NOMO-1 treated with dmso at 0.1 percent for 144 hours (cell line): ENCODE measurements around the gene MGMT.

Experiments used
- DNase-seq: peaks from one replicate; lab custom pipeline; 2025; ENCODE audit not compliant: unreplicated experiment; lab: John Stamatoyannopoulos, UW

MGMT gene

DNA sequence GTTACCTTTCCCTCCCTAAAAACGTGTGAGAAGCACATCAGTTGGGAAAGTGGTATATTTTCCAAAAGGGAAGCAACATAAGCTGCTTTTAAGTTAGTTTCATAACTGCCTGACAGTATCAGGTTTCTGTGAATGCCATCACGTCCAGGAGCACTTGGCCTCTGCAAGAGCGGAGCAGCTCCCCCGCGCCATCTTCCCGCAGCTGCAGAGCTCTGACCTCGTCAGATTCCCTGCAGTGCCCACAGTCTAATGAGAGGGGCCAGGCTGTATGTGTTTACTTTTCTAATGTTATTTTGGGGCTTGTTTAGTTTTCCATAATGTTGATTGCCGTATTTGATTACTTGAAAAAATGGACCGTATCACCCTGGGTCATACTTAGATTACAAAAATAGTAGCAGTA lies 74.2 kb downstream of the MGMT start:
- DNase-seq, result no peak

DNA sequence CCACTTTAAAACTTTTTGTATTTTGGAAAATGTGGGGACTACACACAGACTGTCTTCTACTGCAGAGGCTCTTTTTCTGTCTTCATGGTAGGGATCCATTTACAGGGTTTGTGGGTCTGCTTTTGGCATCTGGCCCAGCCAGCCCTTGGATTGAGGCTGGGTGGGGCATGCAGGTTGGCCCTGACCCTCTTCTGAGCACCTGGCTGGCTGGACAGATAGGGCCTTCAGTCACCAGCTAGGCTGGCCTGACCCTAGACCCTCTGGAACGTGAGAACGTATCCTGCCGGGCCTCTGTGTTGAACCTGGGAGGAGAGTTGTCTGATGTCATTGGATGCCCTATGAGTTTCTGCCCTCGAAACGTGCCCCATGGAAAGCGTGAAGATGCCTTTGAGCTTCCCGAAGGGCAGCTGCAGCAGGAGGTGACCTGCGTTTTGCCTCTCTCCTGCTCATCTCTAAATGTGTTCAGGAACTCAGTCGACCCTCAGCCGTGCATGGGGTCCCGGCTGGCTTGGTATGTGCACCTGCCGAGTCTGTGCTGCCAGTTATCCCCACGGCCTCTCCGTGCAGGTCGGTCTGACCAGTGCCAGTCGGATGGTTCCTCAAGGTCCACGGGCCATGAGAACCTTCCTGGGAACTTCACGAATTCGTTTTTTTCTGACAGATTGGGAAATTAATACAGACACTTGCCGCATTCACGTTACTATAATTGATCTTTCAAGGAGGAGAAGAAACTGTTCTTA lies 74.9 kb downstream of the MGMT start:
- no peak for DNase-seq

DNA sequence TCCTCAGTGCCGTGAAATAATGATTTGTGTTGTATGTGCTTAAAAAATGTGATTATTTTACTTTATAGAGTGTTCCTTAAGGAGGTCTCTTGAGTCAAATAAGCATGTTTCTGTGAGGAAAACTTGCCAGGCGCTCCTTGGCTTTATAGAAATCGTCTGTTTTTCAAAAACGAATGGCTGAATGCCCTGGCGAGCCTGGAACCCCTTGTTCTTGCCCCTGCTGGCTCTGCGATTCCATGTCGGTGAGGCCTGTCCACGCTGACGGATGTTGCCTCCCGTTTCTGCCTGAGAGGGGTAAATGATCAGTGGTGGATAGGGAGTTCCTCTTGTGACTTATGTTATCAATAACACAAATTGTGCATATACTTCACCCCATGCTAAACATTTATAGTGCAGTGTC lies 75.5 kb downstream of the MGMT start:
- DNase-seq, result no peak

DNA sequence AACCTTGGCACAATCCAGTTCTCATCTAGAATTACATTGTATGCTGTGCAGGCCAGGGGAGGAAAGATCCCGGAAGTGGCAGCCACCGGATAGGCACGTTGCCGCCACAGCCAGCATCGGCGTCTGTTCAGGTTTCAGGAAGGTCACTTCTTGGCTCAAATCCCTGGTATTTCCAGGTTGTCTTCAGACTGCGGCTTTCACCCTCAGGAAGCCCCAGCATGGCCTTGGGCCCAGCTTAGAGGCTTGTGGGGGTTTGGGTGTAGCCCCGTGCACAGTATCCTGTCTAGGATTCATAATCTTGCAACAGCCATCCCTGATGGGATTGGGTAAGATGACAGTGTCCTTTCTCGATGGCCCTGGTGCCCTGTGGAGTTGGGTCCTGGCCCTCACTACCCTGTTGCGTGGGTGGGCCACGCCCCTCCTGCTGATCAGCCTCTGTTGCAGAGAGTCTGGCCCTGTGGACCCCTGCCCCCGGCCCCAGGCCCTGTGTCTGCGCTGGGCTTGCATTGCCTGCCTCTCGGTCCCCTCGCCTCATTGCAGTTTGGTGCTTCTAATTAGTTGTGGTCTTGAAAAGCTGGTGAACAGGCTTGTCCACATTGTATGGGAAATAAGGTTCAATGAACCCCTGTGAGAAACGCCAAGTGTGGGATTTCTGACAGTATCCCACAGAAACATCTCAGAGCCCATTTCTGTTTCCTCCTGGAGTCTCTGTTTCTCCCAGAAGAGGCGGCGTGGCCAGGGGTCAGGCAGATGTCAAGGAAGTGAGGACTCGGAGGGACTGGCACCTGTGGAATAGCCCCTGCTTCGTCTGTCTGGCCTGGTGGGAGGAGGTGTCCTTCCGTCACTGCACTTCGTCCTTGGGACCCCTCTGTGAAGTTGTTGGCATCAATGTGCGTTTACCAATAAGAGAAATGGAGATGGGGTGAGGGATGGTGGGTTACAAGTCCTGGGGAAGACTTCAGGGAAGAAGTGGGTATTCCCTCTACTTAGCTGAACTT lies 77.5 kb downstream of the MGMT start:
- no peak for DNase-seq

DNA sequence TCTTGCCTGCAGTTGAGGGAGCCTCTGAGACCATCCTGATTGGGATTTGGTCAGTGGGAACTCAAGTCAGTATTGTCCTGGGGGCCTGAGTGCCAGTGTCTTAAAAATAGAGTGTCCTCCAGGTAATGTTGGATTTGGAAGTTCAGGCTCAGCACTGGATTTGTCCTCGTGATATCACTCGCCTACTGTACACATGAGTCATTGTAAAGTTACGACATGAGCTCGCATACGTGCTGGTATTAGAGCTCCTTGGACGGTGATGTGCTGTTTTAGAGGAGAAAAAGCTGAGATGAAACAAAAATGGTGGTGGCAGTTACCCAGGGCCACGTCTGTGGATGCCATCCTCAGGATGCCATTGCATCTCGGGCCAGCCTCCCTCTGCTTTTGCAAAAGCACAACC lies 78.2 kb downstream of the MGMT start:
- DNase-seq, result no peak

DNA sequence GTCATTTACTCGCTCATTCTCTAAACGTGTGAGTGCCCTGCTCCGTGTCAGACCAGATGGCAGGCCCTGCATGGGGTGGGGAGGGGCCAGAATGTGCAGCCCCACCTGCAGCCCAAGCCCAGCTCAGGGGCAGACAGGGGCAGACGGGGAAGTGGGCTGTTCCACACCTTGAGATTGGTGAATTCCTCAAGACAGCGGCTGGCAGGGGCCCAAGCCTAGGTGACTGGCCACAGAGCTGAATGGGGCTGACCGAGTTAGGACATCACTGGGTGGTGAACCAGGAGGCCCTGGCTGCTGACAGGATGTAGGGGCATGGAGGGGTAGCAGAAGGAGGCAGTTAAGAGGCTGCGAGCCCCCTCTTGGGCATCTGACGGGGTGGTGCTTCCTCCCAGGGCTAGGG lies 79.1 kb downstream of the MGMT start:
- DNase-seq, result no peak

DNA sequence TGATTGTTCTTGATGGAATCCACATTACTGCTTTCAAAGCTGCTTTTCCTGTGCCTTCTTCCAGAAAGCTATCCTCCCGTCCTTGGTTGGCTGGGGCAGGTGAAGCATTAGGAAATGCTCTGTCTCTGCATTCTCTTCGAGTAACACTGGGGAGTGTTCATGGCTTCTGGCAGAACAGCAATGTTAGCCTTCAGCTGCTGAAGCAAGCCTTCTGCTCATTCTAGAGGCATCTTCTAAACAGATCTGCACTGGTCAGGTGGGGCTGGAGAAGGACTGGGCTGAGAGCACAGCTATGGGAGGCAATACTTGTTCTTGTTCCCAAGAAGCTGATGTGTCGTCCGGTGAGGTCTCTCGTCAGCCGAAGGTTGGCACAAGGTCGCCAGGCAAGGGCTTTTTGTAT lies 80.6 kb downstream of the MGMT start:
- DNase-seq, result no peak

DNA sequence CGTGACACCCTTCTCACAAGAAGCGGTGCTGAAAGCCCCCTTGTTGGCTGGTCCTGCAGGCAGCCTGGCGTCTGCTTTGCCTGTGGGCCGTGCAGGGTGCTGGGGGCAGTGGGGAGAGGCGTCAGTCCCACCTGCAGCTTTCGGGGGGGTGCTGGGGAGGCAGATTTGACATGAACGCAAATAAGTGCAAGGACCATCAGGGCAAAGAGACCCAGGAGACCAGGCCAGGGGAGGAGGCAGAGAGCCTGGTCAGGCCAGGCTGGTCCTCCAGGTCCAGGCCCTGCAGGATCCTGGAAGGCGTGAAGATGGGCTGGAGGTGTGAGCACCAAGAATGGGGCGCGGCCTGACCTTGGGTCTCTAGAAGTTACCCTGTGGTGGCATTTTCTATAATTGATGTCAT lies 81.6 kb downstream of the MGMT start:
- DNase-seq, result no peak

DNA sequence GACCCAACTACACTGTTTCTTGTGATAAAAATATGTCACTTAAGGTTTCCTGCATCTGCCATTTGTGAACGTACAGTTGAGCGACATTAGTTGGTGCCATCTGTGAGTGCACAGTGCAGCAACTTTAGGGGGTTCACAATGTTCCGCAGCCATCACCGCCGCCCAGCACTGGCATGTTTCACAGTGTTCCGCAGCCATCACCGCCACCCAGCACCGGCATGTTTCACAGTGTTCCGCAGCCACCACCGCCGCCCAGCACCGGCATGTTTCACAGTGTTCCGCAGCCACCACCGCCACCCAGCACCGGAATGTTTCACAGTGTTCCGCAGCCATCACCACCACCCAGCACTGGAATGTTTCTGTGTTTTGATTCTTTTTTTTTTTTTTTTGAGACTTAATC lies 83.0 kb downstream of the MGMT start:
- DNase-seq, result no peak

DNA sequence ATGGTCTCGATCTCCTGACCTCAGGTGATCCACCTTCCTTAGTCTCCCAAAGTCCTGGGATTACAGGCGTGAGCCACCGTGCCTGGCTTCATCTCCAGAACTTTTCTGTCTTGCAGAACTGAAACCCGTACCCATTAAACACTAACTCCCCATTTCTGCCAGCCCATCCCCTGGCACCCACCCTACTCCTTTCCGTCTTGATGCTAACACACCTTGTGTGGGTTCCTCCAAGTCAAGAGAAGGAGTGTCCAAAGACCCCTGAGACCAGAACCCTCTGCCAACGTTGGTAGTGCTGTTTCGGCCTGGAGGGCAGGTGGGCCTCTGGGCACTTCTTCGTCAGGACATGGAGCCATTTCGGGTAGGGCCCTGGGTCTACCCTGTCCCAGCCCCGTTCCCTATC lies 83.6 kb downstream of the MGMT start:
- no peak for DNase-seq

DNA sequence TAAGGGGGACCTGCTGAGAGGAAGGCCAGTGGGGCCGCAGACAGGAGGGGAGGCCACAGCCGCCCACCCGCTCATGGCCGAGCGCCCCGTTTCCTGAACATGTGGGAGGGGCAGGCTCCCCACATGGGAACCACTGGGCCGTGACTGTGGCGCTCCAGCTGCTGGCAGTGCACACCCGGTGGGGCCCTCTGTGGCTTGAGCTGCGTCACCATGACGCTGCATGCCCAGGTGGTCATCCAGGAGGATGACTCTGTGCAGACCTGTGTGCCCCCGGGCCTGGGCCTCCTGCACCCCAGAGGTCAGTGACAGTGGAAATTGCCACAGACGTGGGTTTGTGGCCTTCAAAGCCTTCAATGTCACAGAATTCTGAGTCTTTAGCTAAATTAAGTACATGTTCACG lies 85.1 kb downstream of the MGMT start:
- DNase-seq, result no peak

DNA sequence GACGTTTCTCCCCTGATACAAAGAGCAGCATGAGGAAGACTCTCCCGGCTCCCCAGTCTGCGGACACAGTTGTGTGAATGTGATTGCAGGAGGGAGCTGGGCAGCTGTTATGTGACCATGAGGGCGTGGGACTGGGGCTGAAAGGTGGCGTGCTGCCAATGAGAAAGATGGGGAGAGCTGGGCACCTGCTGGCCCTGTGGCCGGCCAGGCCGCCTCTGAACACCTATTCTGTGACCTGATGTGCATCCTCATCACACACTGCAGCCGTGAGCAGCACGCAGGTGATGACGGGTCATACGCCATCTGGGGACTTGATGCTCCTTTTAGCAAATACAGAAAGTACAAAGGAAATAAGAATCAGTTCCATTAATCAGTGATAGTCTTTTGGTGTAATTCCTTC lies 86.9 kb downstream of the MGMT start:
- DNase-seq, result no peak

DNA sequence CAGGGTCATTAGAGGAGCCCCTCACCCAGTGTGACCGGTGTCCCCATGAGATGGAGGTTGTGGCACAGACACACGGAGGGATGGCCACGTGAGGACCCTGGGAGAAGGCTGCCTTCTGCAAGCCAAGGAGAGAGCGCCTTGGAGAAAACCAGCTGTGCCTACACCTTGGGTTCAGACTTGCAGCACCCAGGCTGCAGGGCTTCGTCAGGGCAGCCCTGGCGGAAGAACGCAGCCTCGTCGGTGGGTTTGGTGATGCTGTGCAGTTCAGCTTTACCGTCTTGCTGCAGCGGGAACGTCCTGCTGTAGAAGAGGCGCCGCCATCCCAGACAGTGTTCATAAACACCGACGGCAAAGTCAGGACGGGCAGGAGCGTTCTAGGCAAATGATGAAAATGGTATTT lies 89.3 kb downstream of the MGMT start:
- DNase-seq, result no peak

DNA sequence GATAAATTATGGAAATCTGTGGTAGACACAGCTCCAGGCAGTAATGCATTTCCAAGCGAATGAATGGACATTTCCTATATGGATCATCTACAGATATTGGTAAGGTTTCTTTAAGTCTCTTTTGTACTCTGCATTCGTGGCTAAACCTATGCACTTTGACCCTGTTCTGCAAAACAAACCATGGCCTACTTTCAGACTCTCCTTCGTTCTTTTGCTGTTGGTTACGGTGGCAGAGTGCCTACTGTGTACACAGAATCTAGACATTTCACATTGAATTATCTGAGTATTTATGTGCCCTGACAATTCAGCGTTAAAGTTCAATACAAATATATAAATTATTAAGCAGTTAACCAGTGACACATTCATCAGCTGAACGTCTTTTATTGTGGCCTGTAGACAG lies 93.3 kb downstream of the MGMT start:
- DNase-seq, result no peak

DNA sequence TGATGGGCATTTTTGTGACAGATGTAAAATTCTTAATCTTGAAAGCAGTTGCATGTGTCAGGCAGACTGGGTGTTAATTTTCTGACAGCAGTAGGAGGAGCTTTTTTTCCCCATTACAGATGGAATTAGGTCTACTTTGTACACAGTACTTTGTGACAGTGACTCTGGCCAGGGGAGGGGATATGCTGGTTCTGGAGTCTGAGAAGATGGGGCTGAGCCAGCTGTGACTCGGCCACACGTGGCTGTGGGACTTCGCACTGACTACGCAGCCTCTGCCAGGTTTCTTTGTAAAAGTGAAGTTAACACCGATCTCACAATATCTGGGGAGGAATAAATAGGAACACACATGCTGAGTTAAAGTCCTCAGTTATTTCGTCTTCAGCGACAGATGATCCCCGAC lies 95.4 kb downstream of the MGMT start:
- DNase-seq, result no peak

DNA sequence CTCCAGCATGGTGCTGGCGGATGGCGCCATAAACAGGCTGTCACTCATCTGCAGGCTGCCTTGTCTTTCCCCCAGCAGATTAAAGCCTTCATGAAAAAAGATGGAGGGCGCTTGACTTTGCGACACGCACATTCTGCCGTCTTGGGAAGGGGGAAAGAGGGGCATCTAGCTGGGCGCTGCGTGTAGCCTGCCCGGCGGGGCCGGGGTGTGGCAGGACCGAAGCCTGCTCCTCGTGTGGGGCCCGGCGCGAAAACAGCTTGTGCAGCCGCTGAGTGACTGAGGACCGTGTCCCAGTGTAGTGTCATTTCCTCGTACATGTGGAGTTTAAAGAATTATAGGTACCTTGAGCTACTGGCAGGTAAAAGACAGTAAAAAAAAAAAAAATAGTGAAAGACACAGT lies 97.9 kb downstream of the MGMT start:
- DNase-seq, result no peak

DNA sequence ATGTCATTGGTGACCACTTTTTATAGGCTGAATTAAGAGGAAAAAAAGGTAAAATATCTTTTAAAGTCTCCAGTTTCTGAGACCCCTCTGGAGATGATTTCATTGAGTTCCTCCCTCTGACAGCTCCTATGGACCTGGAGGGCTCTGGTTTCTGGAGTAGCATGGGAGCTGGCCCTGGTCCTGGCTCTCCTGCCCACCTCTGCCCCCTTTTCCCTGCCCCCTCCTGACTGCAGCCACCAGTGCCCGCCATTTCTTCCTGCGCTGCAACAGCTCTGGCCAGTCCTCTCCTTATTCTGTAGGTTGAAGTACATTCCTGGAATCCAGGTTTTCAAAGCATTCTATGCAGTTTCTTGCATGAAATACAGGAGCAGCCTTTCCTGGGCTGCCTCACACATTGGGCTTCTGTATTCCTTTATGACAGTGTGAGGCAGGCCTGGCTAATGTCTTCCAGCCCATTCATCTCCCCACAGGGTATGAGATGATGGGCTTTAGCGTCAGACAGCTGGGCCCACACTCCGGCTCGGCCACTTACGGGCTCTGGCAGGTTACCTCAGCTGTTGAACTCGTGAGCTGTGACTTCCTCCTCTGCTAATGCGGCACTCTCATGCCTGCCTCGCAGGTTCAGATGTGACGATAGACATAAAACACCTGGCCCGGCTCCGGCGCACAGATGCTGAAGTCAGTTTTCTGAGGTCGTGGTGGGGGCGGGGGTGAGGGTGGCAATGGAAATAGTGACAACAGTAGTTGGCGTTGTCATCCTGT lies 101.7 kb downstream of the MGMT start:
- no peak for DNase-seq

DNA sequence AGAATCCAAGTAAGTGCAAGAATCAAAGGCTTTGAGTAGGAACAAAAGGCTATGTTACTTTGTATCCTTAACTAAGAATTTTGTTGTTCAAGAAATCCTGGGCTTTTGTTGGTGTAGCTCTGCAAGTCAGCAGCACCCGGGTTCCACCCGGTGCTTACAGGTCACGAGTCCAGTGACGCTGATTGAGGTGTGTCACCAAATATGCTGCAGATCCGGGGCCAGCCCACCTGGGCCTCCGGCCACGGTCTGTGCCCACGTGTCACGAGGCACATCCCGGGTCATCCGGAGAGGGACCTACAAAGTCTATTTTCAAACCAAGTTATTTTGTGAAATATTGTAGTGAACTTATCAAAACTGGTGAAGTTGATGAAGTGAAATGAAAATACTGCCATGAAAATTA lies 103.1 kb downstream of the MGMT start:
- no peak for DNase-seq

DNA sequence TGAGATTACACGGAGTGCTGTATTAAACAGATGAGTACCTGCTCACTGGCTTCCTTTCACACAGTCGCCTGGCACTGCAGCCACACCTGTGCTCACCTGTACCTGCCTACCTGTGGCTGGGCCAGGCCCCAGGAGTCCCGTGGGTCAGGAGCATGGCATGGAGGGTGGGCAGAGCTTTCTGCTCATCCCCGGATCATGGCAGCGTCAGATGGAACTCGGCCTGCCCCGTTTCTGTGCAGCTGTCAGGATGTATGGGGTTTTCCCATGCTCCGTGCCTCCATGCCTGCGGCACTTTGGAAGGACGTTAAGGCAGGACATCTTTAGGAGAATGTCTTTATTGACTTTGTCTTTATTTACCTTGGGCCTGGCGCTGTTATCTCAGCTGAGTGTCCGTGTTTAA lies 112.2 kb downstream of the MGMT start:
- no peak for DNase-seq

DNA sequence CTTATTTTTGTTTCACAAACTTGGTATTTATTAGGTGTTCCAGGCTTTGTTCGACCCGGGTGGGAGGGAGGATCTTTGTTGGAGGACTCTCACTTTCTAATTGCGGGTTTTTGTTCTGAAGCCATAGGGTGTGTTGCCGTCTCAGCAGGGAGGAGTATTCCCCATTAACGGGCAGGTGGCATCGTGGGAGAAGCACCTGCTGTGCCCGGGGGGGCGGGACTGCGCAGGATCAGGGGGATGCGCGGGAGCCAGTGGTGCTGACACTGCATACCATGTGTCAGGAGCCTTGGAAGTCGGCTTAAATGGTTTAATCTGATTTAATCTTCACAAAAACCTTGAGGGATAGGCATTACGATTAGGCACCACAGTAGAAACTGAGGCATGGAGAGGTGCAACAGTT lies 113.0 kb downstream of the MGMT start:
- no peak for DNase-seq

DNA sequence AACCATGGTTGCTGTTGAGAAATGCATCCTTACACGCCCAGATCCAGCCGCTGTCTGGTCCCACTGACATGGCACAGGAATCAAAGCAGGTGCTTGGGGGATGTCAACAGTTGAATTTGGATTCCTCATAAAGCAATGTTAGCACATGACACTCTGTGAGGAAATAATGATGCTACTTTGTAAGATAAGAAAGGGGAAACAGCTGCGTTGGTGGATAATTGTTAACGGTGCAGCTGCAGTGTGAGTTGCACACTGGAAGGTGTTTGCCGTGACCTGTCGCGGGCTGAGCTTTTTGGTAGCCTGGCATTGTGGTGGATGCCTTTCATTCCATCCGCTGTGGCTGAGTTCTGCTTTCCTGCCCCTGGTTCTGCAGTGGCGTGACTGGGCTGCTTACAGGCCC lies 113.9 kb downstream of the MGMT start:
- DNase-seq, result no peak
